ENCODE measurements around the gene ZNF254. TPM values are rescaled to one million over a fixed set of nuclear protein-coding genes. Genes with fewer than 3 reads are reported as not detected.

Gene ZNF254
- total and polyA plus RNA-seq, 2 donors (not counting 1 experiment from before 2014, with no cell fraction given), result 6.4 to 8.9 TPM

- H3K27ac ChIP-seq (ENCODE audit: insufficient read depth, low read length), result no peak overlapping the region
- peak; percentile 3 to 16 for DNase-seq (ENCODE audit: low read depth in 2 of 2)
- no peak for TF ChIP-seq EZH2 (IDR thresholded peaks at IDR 0.05; ENCODE audit: low read length, missing control alignments)
- TF ChIP-seq, protein P1, sequence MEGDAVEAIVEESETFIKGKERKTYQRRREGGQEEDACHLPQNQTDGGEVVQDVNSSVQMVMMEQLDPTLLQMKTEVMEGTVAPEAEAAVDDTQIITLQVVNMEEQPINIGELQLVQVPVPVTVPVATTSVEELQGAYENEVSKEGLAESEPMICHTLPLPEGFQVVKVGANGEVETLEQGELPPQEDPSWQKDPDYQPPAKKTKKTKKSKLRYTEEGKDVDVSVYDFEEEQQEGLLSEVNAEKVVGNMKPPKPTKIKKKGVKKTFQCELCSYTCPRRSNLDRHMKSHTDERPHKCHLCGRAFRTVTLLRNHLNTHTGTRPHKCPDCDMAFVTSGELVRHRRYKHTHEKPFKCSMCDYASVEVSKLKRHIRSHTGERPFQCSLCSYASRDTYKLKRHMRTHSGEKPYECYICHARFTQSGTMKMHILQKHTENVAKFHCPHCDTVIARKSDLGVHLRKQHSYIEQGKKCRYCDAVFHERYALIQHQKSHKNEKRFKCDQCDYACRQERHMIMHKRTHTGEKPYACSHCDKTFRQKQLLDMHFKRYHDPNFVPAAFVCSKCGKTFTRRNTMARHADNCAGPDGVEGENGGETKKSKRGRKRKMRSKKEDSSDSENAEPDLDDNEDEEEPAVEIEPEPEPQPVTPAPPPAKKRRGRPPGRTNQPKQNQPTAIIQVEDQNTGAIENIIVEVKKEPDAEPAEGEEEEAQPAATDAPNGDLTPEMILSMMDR (conservative IDR thresholded peaks at IDR 0.05 in 1 of 2, IDR thresholded peaks at IDR 0.05 in 1 of 2; ENCODE audit: low read depth in 1 of 2, low read length in 2 of 2), result peak; percentile 34 to 35
- no peak overlapping the region for H2AFZ ChIP-seq (ENCODE audit: low read length)
- no peak overlapping the region for H3K4me2 ChIP-seq (ENCODE audit: extremely low read depth, insufficient read depth, low read length)
- no peaks in the 10 kb centered on the region for H3K27me3 ChIP-seq (ENCODE audit: control insufficient read depth, insufficient read depth, low read length)
- no peak overlapping the region for H3K9ac ChIP-seq (ENCODE audit: insufficient read depth, low read length)
- no peaks in the 10 kb centered on the region for H3K4me1 ChIP-seq (ENCODE audit: control insufficient read depth, extremely low read depth, insufficient read depth, low read length)
- H3K9me3 ChIP-seq (ENCODE audit: control insufficient read depth, insufficient read depth, low read depth, low read length), result no peaks in the 10 kb centered on the region
- H3K4me3 ChIP-seq (replicated peaks in 1 of 4; ENCODE audit: control extremely low read depth in 1 of 4, insufficient read depth in 1 of 4, low read depth in 3 of 4, low read length in 4 of 4), result no peak overlapping the region
- H4K20me1 ChIP-seq (ENCODE audit: control insufficient read depth, extremely low read depth, insufficient read depth, low read length), result no peaks in the 10 kb centered on the region
- no peaks in the 10 kb centered on the region for H3K36me3 ChIP-seq (ENCODE audit: control insufficient read depth, insufficient read depth, low read length)
- H3K79me2 ChIP-seq (ENCODE audit: control insufficient read depth, insufficient read depth, low read length), result no peaks in the 10 kb centered on the region
Observed at GRCh38 chr19:24159707-24160106, 72.7 kb downstream of the ZNF254 start.

GRCh38 chr19:24166055-24166454 is 79.1 kb downstream of the ZNF254 start:
- Histone ChIP-seq H3K27me3 (ENCODE audit: control insufficient read depth, insufficient read depth, low read length) (no peaks in the 10 kb centered on the region), H3K36me3 (ENCODE audit: control insufficient read depth, insufficient read depth, low read length) (no peaks in the 10 kb centered on the region), H3K4me3 (replicated peaks in 1 of 4; ENCODE audit: control extremely low read depth in 1 of 4, insufficient read depth in 1 of 4, low read depth in 3 of 4, low read length in 4 of 4) (no peak overlapping the region), H3K79me2 (ENCODE audit: control insufficient read depth, insufficient read depth, low read length) (no peaks in the 10 kb centered on the region), H3K4me1 (ENCODE audit: control insufficient read depth, extremely low read depth, insufficient read depth, low read length) (no peaks in the 10 kb centered on the region), H3K9ac (ENCODE audit: insufficient read depth, low read length) (no peak overlapping the region), H4K20me1 (ENCODE audit: control insufficient read depth, extremely low read depth, insufficient read depth, low read length) (no peaks in the 10 kb centered on the region), H3K4me2 (ENCODE audit: extremely low read depth, insufficient read depth, low read length) (no peak overlapping the region), H3K9me3 (ENCODE audit: control insufficient read depth, insufficient read depth, low read depth, low read length) (no peaks in the 10 kb centered on the region), H2AFZ (ENCODE audit: low read length) (no peak overlapping the region), H3K27ac (ENCODE audit: insufficient read depth, low read length) (no peak overlapping the region)
- TF ChIP-seq EZH2 (IDR thresholded peaks at IDR 0.05; ENCODE audit: low read length, missing control alignments), result no peak
- DNase-seq (ENCODE audit: low read depth in 2 of 2), result peak in 1 of 2 donors; percentile 43

- Histone ChIP-seq H4K20me1 (ENCODE audit: control insufficient read depth, extremely low read depth, insufficient read depth, low read length) (no peaks in the 10 kb centered on the region), H3K27me3 (ENCODE audit: control insufficient read depth, insufficient read depth, low read length) (no peaks in the 10 kb centered on the region), H3K79me2 (ENCODE audit: control insufficient read depth, insufficient read depth, low read length) (no peaks in the 10 kb centered on the region), H3K9ac (ENCODE audit: insufficient read depth, low read length) (no peak overlapping the region), H3K4me2 (ENCODE audit: extremely low read depth, insufficient read depth, low read length) (no peak overlapping the region), H3K9me3 (ENCODE audit: control insufficient read depth, insufficient read depth, low read depth, low read length) (no peaks in the 10 kb centered on the region), H3K4me3 (replicated peaks in 1 of 4; ENCODE audit: control extremely low read depth in 1 of 4, insufficient read depth in 1 of 4, low read depth in 3 of 4, low read length in 4 of 4) (no peak overlapping the region), H2AFZ (ENCODE audit: low read length) (no peak overlapping the region), H3K4me1 (ENCODE audit: control insufficient read depth, extremely low read depth, insufficient read depth, low read length) (no peaks in the 10 kb centered on the region), H3K27ac (ENCODE audit: insufficient read depth, low read length) (no peak overlapping the region), H3K36me3 (ENCODE audit: control insufficient read depth, insufficient read depth, low read length) (no peaks in the 10 kb centered on the region)
- no peak for TF ChIP-seq EZH2 (IDR thresholded peaks at IDR 0.05; ENCODE audit: low read length, missing control alignments)
- TF ChIP-seq, protein P1 (conservative IDR thresholded peaks at IDR 0.05 in 1 of 2, IDR thresholded peaks at IDR 0.05 in 1 of 2; ENCODE audit: low read depth in 1 of 2, low read length in 2 of 2), result no peak
- no peak for DNase-seq (ENCODE audit: low read depth in 2 of 2)
Observed at GRCh38 chr19:24173882-24174281, 86.9 kb downstream of the ZNF254 start.

Data from fibroblast of lung (primary cell).